K562 (cell line): Measurements from ENCODE around the gene GBF1. TPM values are rescaled to one million over a fixed set of nuclear protein-coding genes. Genes with fewer than 3 reads are reported as not detected.

Source experiments
- ATAC-seq: fragments of 200-7000 bp; cut with Tn5 transposase; 3 replicates; pipeline ENCODE4 v1.9.1; 2020; ENCODE audit warnings: moderate library complexity
- BruUV-seq: library from RNA; stranded (reverse); fragments of 400-500 nt; replicated peaks from 2 replicates; lab custom pipeline; 2021; lab: Mats Ljungman, UMichigan
- CTCF ChIA-PET: fragments of 300-600 bp; formaldehyde crosslinking; extraction: SDS; loops from one replicate; lab custom pipeline; 2021; ENCODE audit warnings: low intra/inter-chr PET ratio; lab: Yijun Ruan, JAX
- POLR2A ChIA-PET: fragments of 300-600, 350-650 bp; sonication (Branson Sonifier 250); formaldehyde crosslinking; extraction: SDS; loops from one replicate; lab custom pipeline; 2021; ENCODE audit warnings: antibody characterized with exemption, inconsistent platforms; lab: Yijun Ruan, JAX
- DNase-seq, 4 experiments: peaks; one replicate each; pipeline versions ENCODE4 v3.0.0 to v3.0.0-alpha.2; 2011 to 2018; ENCODE audit warnings: low spot score in 3 of 4, mixed read lengths in 3 of 4; ENCODE audit errors: extremely low read depth in 1 of 4
- FAIRE-seq: peaks from 2 replicates; lab custom pipeline; 2011; peaks lifted over from hg19 to GRCh38; lab: Jason Lieb, UNC
- H2AFZ ChIP-seq: 2 replicates; pipeline ENCODE4 v1.6.0; 2011; ENCODE audit warnings: low read depth, low read length, control low read depth, inconsistent platforms
- H3K27ac ChIP-seq: fragments of 200-600 bp; 3 replicates; pipeline ENCODE4 v1.8.0; 2011; ENCODE audit warnings: low read depth, mild to moderate bottlenecking, control low read depth, inconsistent platforms, low read length, moderate library complexity, mixed read lengths; ENCODE audit errors: extremely low read depth
- H3K27me3 ChIP-seq, 2 experiments: fragments of 300-600 bp in 1 of 2; 2 replicates in 1 of 2; 3 replicates in 1 of 2; pipeline versions ENCODE4 v1.6.0 to v1.8.0; 2011; ENCODE audit warnings: inconsistent platforms in 2 of 2, low read length in 2 of 2, mild to moderate bottlenecking in 1 of 2, mixed read lengths in 1 of 2, moderate library complexity in 1 of 2; ENCODE audit not compliant: control insufficient read depth in 2 of 2, insufficient read depth in 2 of 2
- H3K36me3 ChIP-seq: fragments of 300-600 bp; 3 replicates; pipeline ENCODE4 v1.8.0; 2011; ENCODE audit warnings: mild to moderate bottlenecking, low read length, inconsistent platforms; ENCODE audit not compliant: control insufficient read depth, insufficient read depth
- H3K4me1 ChIP-seq, 2 experiments: fragments of 200-600 bp in 1 of 2; replicated peaks in 1 of 2; 2 replicates in 1 of 2; 3 replicates in 1 of 2; pipeline versions ENCODE4 v1.5.1 to v1.8.0; 2011; ENCODE audit warnings: inconsistent platforms in 2 of 2, low read length in 2 of 2, mild to moderate bottlenecking in 1 of 2, mixed read lengths in 1 of 2, moderate library complexity in 1 of 2; ENCODE audit not compliant: control insufficient read depth in 2 of 2, insufficient read depth in 2 of 2
- H3K4me2 ChIP-seq: 2 replicates; pipeline ENCODE4 v1.6.1; 2011; ENCODE audit warnings: low read length, control low read depth, inconsistent platforms, mixed read lengths; ENCODE audit not compliant: insufficient read depth
- H3K4me3 ChIP-seq: fragments of 200-600 bp; sonication (generic), shearing (Covaris generic); 2 replicates; pipeline ENCODE4 v1.5.1; 2016; ENCODE audit warnings: control low read depth, inconsistent platforms
- H3K79me2 ChIP-seq: fragments of 200-600 bp; 3 replicates; pipeline ENCODE4 v1.8.0; 2011; ENCODE audit warnings: low read length, inconsistent platforms; ENCODE audit not compliant: control insufficient read depth, insufficient read depth
- H3K9ac ChIP-seq, 2 experiments: 2 replicates each; pipeline versions ENCODE4 v1.6.0 to v1.6.1; 2011; ENCODE audit warnings: low read depth in 2 of 2, low read length in 2 of 2, control low read depth in 1 of 2, inconsistent platforms in 1 of 2, mild to moderate bottlenecking in 1 of 2, mixed read lengths in 1 of 2; ENCODE audit not compliant: insufficient read depth in 1 of 2
- H3K9me1 ChIP-seq: one replicate; pipeline ENCODE4 v1.6.0; 2011; ENCODE audit warnings: inconsistent platforms, mild to moderate bottlenecking, low read length, moderate library complexity; ENCODE audit not compliant: control insufficient read depth, insufficient read depth
- H3K9me3 ChIP-seq: replicated peaks from 2 replicates; pipeline ENCODE4 v1.5.1; 2011; ENCODE audit warnings: low read depth, low read length, inconsistent platforms; ENCODE audit not compliant: control insufficient read depth, insufficient read depth
- H4K20me1 ChIP-seq: replicated peaks from 2 replicates; pipeline ENCODE4 v1.6.1; 2011; ENCODE audit warnings: low read length, inconsistent platforms, mixed read lengths; ENCODE audit not compliant: control insufficient read depth, insufficient read depth
- NR3C1 ChIP-seq: sonication (generic); formaldehyde crosslinking; IDR thresholded peaks from 2 replicates; pipeline ENCODE4 v1.8.1; 2022; ENCODE audit warnings: missing genetic modification reagents
- SMAD2 ChIP-seq: fragments of 150-350 bp; IDR thresholded peaks from 2 replicates; pipeline ENCODE4 v1.6.1; 2014; ENCODE audit warnings: low read depth, mild to moderate bottlenecking, low read length
- SMARCC2 ChIP-seq: fragments of 450-650 bp; IDR thresholded peaks from 2 replicates; pipeline ENCODE4 v1.6.1; 2017; ENCODE audit warnings: antibody characterized with exemption, moderate library complexity, mild to moderate bottlenecking, low read depth
- SP2 ChIP-seq: IDR thresholded peaks from 2 replicates; pipeline ENCODE4 v1.6.1; 2011; ENCODE audit warnings: mild to moderate bottlenecking, low read depth, low read length, moderate library complexity; ENCODE audit not compliant: poor library complexity, severe bottlenecking; ENCODE audit errors: extremely low read depth
- SRF ChIP-seq, 2 experiments: fragments of 250-450, 450-650 bp in 1 of 2; sonication (Bioruptor Pico) in 1 of 2; sonication (generic) in 1 of 2; formaldehyde crosslinking; IDR thresholded peaks; 2 replicates each; pipeline versions ENCODE4 v1.5.0 to v1.5.1; 2020 to 2022; ENCODE audit warnings: mild to moderate bottlenecking in 1 of 2, missing genetic modification reagents in 1 of 2
- ZKSCAN3 ChIP-seq: fragments of 250-450 bp; sonication (Bioruptor Pico); IDR thresholded peaks from 2 replicates; pipeline ENCODE4 v1.4.0; 2020
- ZNF699 ChIP-seq: fragments of 250-450 bp; sonication (Bioruptor Pico); IDR thresholded peaks from 2 replicates; pipeline ENCODE4 v1.8.0; 2021; ENCODE audit warnings: mild to moderate bottlenecking, moderate library complexity; ENCODE audit not compliant: insufficient replicate concordance
- WGBS: fragments of 100-300 bp; shearing (Covaris generic); methylation state at CpG from one replicate; pipeline ENCODE4 v1.1.6; 2016; ENCODE audit warnings: low coverage, mixed read lengths; ENCODE audit not compliant: insufficient coverage; ENCODE audit errors: missing lambda C conversion rate; 5-methylcytosine and 5-hydroxymethylcytosine counted together
- in situ Hi-C: fragments of 300-500 bp; cut with MboI; formaldehyde crosslinking; loops from 4 replicates; pipeline ENCODE4 v1.15.0; 2018; ENCODE audit warnings: inconsistent platforms, mixed read lengths
- intact Hi-C: fragments of 100-400 bp; cut with micrococcal nuclease; formaldehyde crosslinking; loops from 2 replicates; pipeline ENCODE4 v1.14.2; 2022
- polyA plus RNA-seq, 8 experiments: library from polyadenylated mRNA; depleted of rRNA in 4 of 8; stranded (reverse) in 5 of 8; unstranded in 3 of 8; fragments of >200 nt; fragmentation: Nextera tagmentation in 2 of 8; fragmentation: Illumina TruSeq in 1 of 8; extraction: Ambion mirVana in 2 of 8; extraction: Trizol in 1 of 8; gene quantifications; 2 replicates each; pipeline versions ENCODE4 v1.2.1 to v1.2.3, GENCODE V29; 2011 to 2014; ENCODE audit warnings: inconsistent platforms in 1 of 8, missing spikeins in 1 of 8
- total RNA-seq, 7 experiments: library from RNA; depleted of rRNA in 6 of 7; stranded (reverse); fragments of >200 nt in 6 of 7; fragmentation: Illumina TruSeq in 2 of 7; extraction: Trizol in 2 of 7; gene quantifications; 2 replicates each; pipeline versions ENCODE4 v1.2.1 to v1.2.3, GENCODE V29; 2011 to 2021; ENCODE audit warnings: low replicate concordance in 1 of 7
- TF ChIP-seq, protein P1 (sequence below), 3 experiments: fragments of 200-800 bp in 1 of 3; sonication (Bioruptor generic) in 1 of 3; sonication (generic) in 1 of 3; formaldehyde crosslinking in 1 of 3; IDR thresholded peaks; 2 replicates each; pipeline versions ENCODE4 v1.6.1 to v1.8.0; 2016 to 2022; ENCODE audit warnings: mild to moderate bottlenecking in 2 of 3, missing compliant biosample characterization in 2 of 3, missing genetic modification characterization in 2 of 3, missing genetic modification reagents in 1 of 3
- TF ChIP-seq, protein P2 (sequence below): sonication (generic); formaldehyde crosslinking; IDR thresholded peaks from 2 replicates; pipeline ENCODE4 v1.8.0; 2022; ENCODE audit warnings: mild to moderate bottlenecking, missing genetic modification reagents, borderline replicate concordance

The GBF1 gene
- total and polyA plus RNA-seq, 9 of the 15 experiments (the other 6 are each of a cell fraction or from before 2014, with no cell fraction given), result 0.69 to 28.0 (median 10.3) TPM

DNA sequence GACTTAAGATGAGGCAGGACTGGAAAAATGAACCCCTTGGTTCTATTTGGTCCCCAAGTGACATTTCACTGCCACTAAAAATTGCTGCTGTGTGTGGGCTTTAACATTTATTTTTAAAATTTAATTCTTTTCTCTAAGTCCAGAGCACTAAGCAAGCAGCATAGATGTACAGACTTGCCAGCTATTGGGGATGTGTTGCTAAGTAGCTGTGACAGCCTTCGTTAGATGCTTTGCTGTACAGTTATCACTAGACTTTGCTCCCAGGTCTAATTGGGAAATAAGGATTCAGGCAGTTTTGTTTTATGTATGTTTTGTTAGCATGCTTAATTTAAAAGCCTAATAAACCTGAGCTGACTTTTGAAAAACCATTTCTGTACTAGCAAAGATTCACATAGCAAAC is 51.8 kb downstream of the GBF1 start:
- CTCF ChIA-PET, result no interaction called here
- BruUV-seq, result no TSS peak

More for the DNA sequence above, 51.8 kb downstream of the GBF1 start:
- FAIRE-seq (no peak), ATAC-seq (no peak), DNase-seq (no peak)
- Histone ChIP-seq H3K4me1 (peaks cover 0 to 3% of the 10 kb centered on the region in 2 experiments; a peak in 1 of 5 replicates), H3K27me3 (no peaks in the 10 kb centered on the region), H3K79me2 (peaks cover 23% of the 10 kb centered on the region), H4K20me1 (0 out of 2 replicates have a peak, but pooled peaks cover 2% of the 10 kb centered on the region), H3K27ac (no peak overlapping the region), H3K36me3 (peaks cover 7% of the 10 kb centered on the region; the same call in 2 of the 3 replicates), H3K9me1 (no peaks in the 10 kb centered on the region), H3K4me2 (no peak overlapping the region), H3K4me3 (no peak overlapping the region), H3K9ac (no peak overlapping the region), H2AFZ (no peak overlapping the region), H3K9me3 (no peaks in the 10 kb centered on the region)
- 100% methylated on average over 1 of the region's 1 CpG for WGBS
- POLR2A ChIA-PET, result interaction anchor here (1.2 kb wide), 1 partner anchor 14 kb away, joined by 3 read pairs; no protein-coding TSS in a partner anchor
- TF ChIP-seq SRF (CRISPR knock-in tag; IDR thresholded peaks at IDR 0.05) (no peak), SP2 (no peak), SMAD2 (no peak), NR3C1 (CRISPR knock-in tag) (no peak), SMARCC2 (no peak), ZNF699 (CRISPR knock-in tag) (no peak), ZKSCAN3 (CRISPR knock-in tag) (no peak)
- TF ChIP-seq, protein P1, sequence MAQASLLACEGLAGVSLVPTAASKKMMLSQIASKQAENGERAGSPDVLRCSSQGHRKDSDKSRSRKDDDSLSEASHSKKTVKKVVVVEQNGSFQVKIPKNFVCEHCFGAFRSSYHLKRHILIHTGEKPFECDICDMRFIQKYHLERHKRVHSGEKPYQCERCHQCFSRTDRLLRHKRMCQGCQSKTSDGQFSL (CRISPR knock-in tag; IDR thresholded peaks at IDR 0.05), result no peak
- TF ChIP-seq, protein P1 (tag; IDR thresholded peaks at IDR 0.05), result no peak
- TF ChIP-seq, protein P2, sequence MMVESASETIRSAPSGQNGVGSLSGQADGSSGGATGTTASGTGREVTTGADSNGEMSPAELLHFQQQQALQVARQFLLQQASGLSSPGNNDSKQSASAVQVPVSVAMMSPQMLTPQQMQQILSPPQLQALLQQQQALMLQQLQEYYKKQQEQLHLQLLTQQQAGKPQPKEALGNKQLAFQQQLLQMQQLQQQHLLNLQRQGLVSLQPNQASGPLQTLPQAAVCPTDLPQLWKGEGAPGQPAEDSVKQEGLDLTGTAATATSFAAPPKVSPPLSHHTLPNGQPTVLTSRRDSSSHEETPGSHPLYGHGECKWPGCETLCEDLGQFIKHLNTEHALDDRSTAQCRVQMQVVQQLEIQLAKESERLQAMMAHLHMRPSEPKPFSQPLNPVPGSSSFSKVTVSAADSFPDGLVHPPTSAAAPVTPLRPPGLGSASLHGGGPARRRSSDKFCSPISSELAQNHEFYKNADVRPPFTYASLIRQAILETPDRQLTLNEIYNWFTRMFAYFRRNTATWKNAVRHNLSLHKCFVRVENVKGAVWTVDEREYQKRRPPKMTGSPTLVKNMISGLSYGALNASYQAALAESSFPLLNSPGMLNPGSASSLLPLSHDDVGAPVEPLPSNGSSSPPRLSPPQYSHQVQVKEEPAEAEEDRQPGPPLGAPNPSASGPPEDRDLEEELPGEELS (CRISPR knock-in tag), result no peak
- intact Hi-C loops (no loop called here), in situ Hi-C loops (no loop called here)
